Stimulated activated CD4-positive, alpha-beta T cell treated with anti-CD3 and anti-CD28 coated beads, TNF-alpha, amount 100 ng/mL, for 4 hours (primary cell): Measurements from ENCODE around the gene SMPDL3A.

ENCODE experiments used
- DNase-seq, 3 experiments: peaks; one replicate each; pipeline ENCODE4 v3.0.0-alpha.2; 2020; ENCODE audit warnings: low read depth in 3 of 3

SMPDL3A gene

GRCh38 chr6:122778302-122778701 lies 10.8 kb upstream of the SMPDL3A start:
- no peak for DNase-seq

- DNase-seq = no peak
Observed at GRCh38 chr6:122778985-122779661, 9.9 kb upstream of the SMPDL3A start.

- DNase-seq = no peak
Observed at GRCh38 chr6:122779667-122780066, 9.4 kb upstream of the SMPDL3A start, which contains the start of gene FABP7. TSS of gene FABP7 (plus strand) at chr6:122779716. CDS start at chr6:122779795, 79 bp downstream.

- no peak for DNase-seq
Observed at GRCh38 chr6:122780114-122780513, 8.9 kb upstream of the SMPDL3A start.

GRCh38 chr6:122781716-122782115 lies 7.3 kb upstream of the SMPDL3A start:
- DNase-seq = no peak

- no peak for DNase-seq
Observed at GRCh38 chr6:122783401-122783800, 5.7 kb upstream of the SMPDL3A start.

GRCh38 chr6:122785891-122786290 lies 3.2 kb upstream of the SMPDL3A start:
- no peak for DNase-seq

- no peak for DNase-seq
Observed at GRCh38 chr6:122787721-122788120, 1.3 kb upstream of the SMPDL3A start.

GRCh38 chr6:122788208-122788607 lies 850 bp upstream of the SMPDL3A start:
- no peak for DNase-seq

GRCh38 chr6:122788663-122789181 lies 336 bp upstream of the SMPDL3A start:
- DNase-seq = no peak

- DNase-seq = no peak
Observed at GRCh38 chr6:122790028-122790422, 967 bp downstream of the SMPDL3A start.

- no peak for DNase-seq
Observed at GRCh38 chr6:122790423-122791309, 1.6 kb downstream of the SMPDL3A start.

- DNase-seq = no peak
Observed at GRCh38 chr6:122791310-122791679, 2.2 kb downstream of the SMPDL3A start.

- DNase-seq = no peak
Observed at GRCh38 chr6:122792766-122793165, 3.7 kb downstream of the SMPDL3A start.

- no peak for DNase-seq
Observed at GRCh38 chr6:122797537-122797936, 8.5 kb downstream of the SMPDL3A start.

- no peak for DNase-seq
Observed at GRCh38 chr6:122798099-122798641, 9.1 kb downstream of the SMPDL3A start.

- no peak for DNase-seq
Observed at GRCh38 chr6:122799140-122799745, 10.2 kb downstream of the SMPDL3A start.

GRCh38 chr6:122799916-122800686 lies 11.0 kb downstream of the SMPDL3A start:
- DNase-seq = no peak

GRCh38 chr6:122800906-122801305 lies 11.8 kb downstream of the SMPDL3A start:
- no peak for DNase-seq

- no peak for DNase-seq
Observed at GRCh38 chr6:122801397-122801796, 12.3 kb downstream of the SMPDL3A start.

GRCh38 chr6:122803171-122803661 lies 14.2 kb downstream of the SMPDL3A start:
- DNase-seq = no peak
